GM12878 (cell line): ENCODE measurements around the gene GRIK4.

ENCODE experiments used
- EZH2 ChIP-seq: IDR thresholded peaks from 2 replicates; pipeline ENCODE4 v1.6.1; 2012; ENCODE audit warnings: low read depth, mild to moderate bottlenecking, control low read depth, inconsistent platforms, low read length, borderline replicate concordance; ENCODE audit not compliant: control insufficient read depth
- POLR2A ChIP-seq: IDR thresholded peaks from 2 replicates; pipeline ENCODE4 v1.6.1; 2011; ENCODE audit warnings: low read depth, mild to moderate bottlenecking, low read length
- POLR2AphosphoS5 ChIP-seq: IDR thresholded peaks from 2 replicates; pipeline ENCODE4 v1.6.1; 2011; ENCODE audit warnings: mild to moderate bottlenecking, low read length, inconsistent platforms
- RCOR1 ChIP-seq: conservative IDR thresholded peaks from 2 replicates; pipeline ENCODE4 v1.6.1; 2012; ENCODE audit warnings: low read depth, low read length, improper control_type of control experiment
- TCF12 ChIP-seq: IDR thresholded peaks from 2 replicates; pipeline ENCODE4 v1.6.1; 2011; ENCODE audit warnings: low read depth, mild to moderate bottlenecking, low read length
- TCF3 ChIP-seq: IDR thresholded peaks from 2 replicates; pipeline ENCODE4 v1.6.1; 2012; ENCODE audit warnings: low read depth, mild to moderate bottlenecking, low read length, borderline replicate concordance; ENCODE audit not compliant: insufficient read depth
- TF ChIP-seq, protein P1 (sequence below): IDR thresholded peaks from 2 replicates; pipeline ENCODE4 v1.6.1; 2012; ENCODE audit warnings: low read depth, low read length, improper control_type of control experiment

- no peak for TF ChIP-seq TCF12
- TF ChIP-seq, protein P1, sequence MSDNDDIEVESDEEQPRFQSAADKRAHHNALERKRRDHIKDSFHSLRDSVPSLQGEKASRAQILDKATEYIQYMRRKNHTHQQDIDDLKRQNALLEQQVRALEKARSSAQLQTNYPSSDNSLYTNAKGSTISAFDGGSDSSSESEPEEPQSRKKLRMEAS, result no peak
- no peak for TF ChIP-seq RCOR1
- no peak for TF ChIP-seq POLR2A
- TF ChIP-seq TCF3, result no peak
- no peak for TF ChIP-seq EZH2
- TF ChIP-seq POLR2AphosphoS5, result no peak
Observed at GRCh38 chr11:120914601-120915000, 403.1 kb downstream of the GRIK4 start.
